SU-DHL-6 (cell line): ENCODE data around the gene PRSS50.

Experiments
- EZH2phosphoT487 ChIP-seq: fragments of 200-600 bp; sonication (generic), shearing (Covaris generic); conservative IDR thresholded peaks from 2 replicates; pipeline ENCODE4 v1.6.1; 2018; ENCODE audit warnings: mild to moderate bottlenecking, antibody characterized with exemption, low read length, moderate library complexity, mixed read lengths
- TF ChIP-seq, protein P1 (sequence below): fragments of 200-600 bp; sonication (generic); IDR thresholded peaks from one replicate; pipeline ENCODE4 v1.5.1; 2017; ENCODE audit warnings: antibody characterized with exemption, mild to moderate bottlenecking, low read length, moderate library complexity; ENCODE audit not compliant: insufficient read depth, poor library complexity, severe bottlenecking

GRCh38 chr3:46764206-46764605, 46.5 kb upstream of the PRSS50 start:
- TF ChIP-seq, protein P1, sequence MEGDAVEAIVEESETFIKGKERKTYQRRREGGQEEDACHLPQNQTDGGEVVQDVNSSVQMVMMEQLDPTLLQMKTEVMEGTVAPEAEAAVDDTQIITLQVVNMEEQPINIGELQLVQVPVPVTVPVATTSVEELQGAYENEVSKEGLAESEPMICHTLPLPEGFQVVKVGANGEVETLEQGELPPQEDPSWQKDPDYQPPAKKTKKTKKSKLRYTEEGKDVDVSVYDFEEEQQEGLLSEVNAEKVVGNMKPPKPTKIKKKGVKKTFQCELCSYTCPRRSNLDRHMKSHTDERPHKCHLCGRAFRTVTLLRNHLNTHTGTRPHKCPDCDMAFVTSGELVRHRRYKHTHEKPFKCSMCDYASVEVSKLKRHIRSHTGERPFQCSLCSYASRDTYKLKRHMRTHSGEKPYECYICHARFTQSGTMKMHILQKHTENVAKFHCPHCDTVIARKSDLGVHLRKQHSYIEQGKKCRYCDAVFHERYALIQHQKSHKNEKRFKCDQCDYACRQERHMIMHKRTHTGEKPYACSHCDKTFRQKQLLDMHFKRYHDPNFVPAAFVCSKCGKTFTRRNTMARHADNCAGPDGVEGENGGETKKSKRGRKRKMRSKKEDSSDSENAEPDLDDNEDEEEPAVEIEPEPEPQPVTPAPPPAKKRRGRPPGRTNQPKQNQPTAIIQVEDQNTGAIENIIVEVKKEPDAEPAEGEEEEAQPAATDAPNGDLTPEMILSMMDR = no peak
- TF ChIP-seq EZH2phosphoT487 = no peak
